Measurements from ENCODE around the gene NDUFAF5. TPM values are rescaled to one million over a fixed set of nuclear protein-coding genes. Genes with fewer than 3 reads are reported as not detected.

NDUFAF5 gene
- total RNA-seq, 1 donor from 2014 or later, result 41.5 TPM

GRCh38 chr20:13865156-13865555 lies 80.3 kb downstream of the NDUFAF5 start:
- Mint-ChIP-seq H3K9me3 (ENCODE audit: low read depth) (peaks cover 3% of the 10 kb centered on the region), H3K27ac (no peak overlapping the region), H3K27me3 (peaks cover 3% of the 10 kb centered on the region), H3K4me3 (ENCODE audit: low read depth) (no peak overlapping the region), H3K36me3 (ENCODE audit: insufficient read depth) (no peaks in the 10 kb centered on the region), H3K4me1 (ENCODE audit: low read depth) (no peaks in the 10 kb centered on the region)
- TF ChIP-seq, protein P1, sequence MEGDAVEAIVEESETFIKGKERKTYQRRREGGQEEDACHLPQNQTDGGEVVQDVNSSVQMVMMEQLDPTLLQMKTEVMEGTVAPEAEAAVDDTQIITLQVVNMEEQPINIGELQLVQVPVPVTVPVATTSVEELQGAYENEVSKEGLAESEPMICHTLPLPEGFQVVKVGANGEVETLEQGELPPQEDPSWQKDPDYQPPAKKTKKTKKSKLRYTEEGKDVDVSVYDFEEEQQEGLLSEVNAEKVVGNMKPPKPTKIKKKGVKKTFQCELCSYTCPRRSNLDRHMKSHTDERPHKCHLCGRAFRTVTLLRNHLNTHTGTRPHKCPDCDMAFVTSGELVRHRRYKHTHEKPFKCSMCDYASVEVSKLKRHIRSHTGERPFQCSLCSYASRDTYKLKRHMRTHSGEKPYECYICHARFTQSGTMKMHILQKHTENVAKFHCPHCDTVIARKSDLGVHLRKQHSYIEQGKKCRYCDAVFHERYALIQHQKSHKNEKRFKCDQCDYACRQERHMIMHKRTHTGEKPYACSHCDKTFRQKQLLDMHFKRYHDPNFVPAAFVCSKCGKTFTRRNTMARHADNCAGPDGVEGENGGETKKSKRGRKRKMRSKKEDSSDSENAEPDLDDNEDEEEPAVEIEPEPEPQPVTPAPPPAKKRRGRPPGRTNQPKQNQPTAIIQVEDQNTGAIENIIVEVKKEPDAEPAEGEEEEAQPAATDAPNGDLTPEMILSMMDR (IDR thresholded peaks at IDR 0.05; ENCODE audit: unreplicated experiment), result no peak
- DNase-seq (ENCODE audit: low spot score, unreplicated experiment), result no peak

- H3K27me3 Mint-ChIP-seq, result peaks cover 3% of the 10 kb centered on the region
- TF ChIP-seq, protein P1 (IDR thresholded peaks at IDR 0.05; ENCODE audit: unreplicated experiment), result no peak
- no peak overlapping the region for H3K4me3 Mint-ChIP-seq (ENCODE audit: low read depth)
- H3K9me3 Mint-ChIP-seq (ENCODE audit: low read depth), result peaks cover 3% of the 10 kb centered on the region
- no peaks in the 10 kb centered on the region for H3K36me3 Mint-ChIP-seq (ENCODE audit: insufficient read depth)
- no peaks in the 10 kb centered on the region for H3K4me1 Mint-ChIP-seq (ENCODE audit: low read depth)
- no peak overlapping the region for H3K27ac Mint-ChIP-seq
- no peak for DNase-seq (ENCODE audit: low spot score, unreplicated experiment)
These were observed 81.0 kb downstream of the NDUFAF5 start for GRCh38 chr20:13865791-13866351.

GRCh38 chr20:13868331-13868730 lies 83.5 kb downstream of the NDUFAF5 start:
- Mint-ChIP-seq H3K4me3 (ENCODE audit: low read depth) (no peak overlapping the region), H3K9me3 (ENCODE audit: low read depth) (no peaks in the 10 kb centered on the region), H3K27ac (no peak overlapping the region), H3K36me3 (ENCODE audit: insufficient read depth) (no peaks in the 10 kb centered on the region), H3K27me3 (peaks cover 3% of the 10 kb centered on the region), H3K4me1 (ENCODE audit: low read depth) (no peaks in the 10 kb centered on the region)
- TF ChIP-seq, protein P1 (IDR thresholded peaks at IDR 0.05; ENCODE audit: unreplicated experiment), result no peak
- DNase-seq (ENCODE audit: low spot score, unreplicated experiment), result no peak

GRCh38 chr20:13870170-13870748 lies 85.4 kb downstream of the NDUFAF5 start:
- H3K4me3 Mint-ChIP-seq (ENCODE audit: low read depth), result no peak overlapping the region

More at GRCh38 chr20:13870170-13870748, 85.4 kb downstream of the NDUFAF5 start:
- no peak for DNase-seq (ENCODE audit: low spot score, unreplicated experiment)
- TF ChIP-seq, protein P1 (IDR thresholded peaks at IDR 0.05; ENCODE audit: unreplicated experiment), result peak; percentile 9
- Mint-ChIP-seq H3K27me3 (peaks cover 7% of the 10 kb centered on the region), H3K9me3 (ENCODE audit: low read depth) (no peaks in the 10 kb centered on the region), H3K27ac (no peak overlapping the region), H3K4me1 (ENCODE audit: low read depth) (peaks cover 7% of the 10 kb centered on the region), H3K36me3 (ENCODE audit: insufficient read depth) (no peaks in the 10 kb centered on the region)

Other genes starting within 250 kb of the NDUFAF5 start
- gene TASP1, start 146.1 kb upstream of the NDUFAF5 start, total RNA-seq, result 18.6 and 22.4 TPM in 2 replicates
- gene ESF1, start 109 bp upstream of the NDUFAF5 start, total RNA-seq, result 17.9 and 18.5 TPM in 2 replicates
- gene SEL1L2, start 205.6 kb downstream of the NDUFAF5 start, total RNA-seq, result not detected in 2 replicates
- gene MACROD2, start 210.5 kb downstream of the NDUFAF5 start, total RNA-seq, result 6.4 and 7.6 TPM in 2 replicates

Measured in progenitor cell of endocrine pancreas (in vitro differentiated cells).